Heart left ventricle (tissue), 16 donors: ENCODE results near the gene ART3. TPM values are rescaled to one million over a fixed set of nuclear protein-coding genes. Genes with fewer than 3 reads are reported as not detected.
A peak's percentile ranks its signal among the peaks of the same experiment; 100 is the strongest.

Source experiments
- ATAC-seq, 4 donors: fragments of 200-7000 bp; cut with Tn5 transposase; one replicate each; pipeline ENCODE4 v1.9.1; 2020 to 2022; ENCODE audit warnings: moderate library complexity in 4 of 4, mild to moderate bottlenecking in 3 of 4, moderate number of reproducible peaks in 1 of 4
- DNase-seq, 5 donors: peaks; one replicate each; pipeline ENCODE4 v3.0.0-alpha.2; 2020
- H3K27ac ChIP-seq, 12 donors: fragments of 200-600 bp; sonication (generic) in 4 of 12; one replicate each; pipeline versions ENCODE4 v1.5.0 to v1.8.0; 2016 to 2022; ENCODE audit warnings: mild to moderate bottlenecking in 2 of 12
- H3K27me3 ChIP-seq, 9 donors: fragments of 200-600 bp; sonication (generic) in 2 of 9; one replicate each; pipeline versions ENCODE4 v1.5.1 to v1.8.0; 2016 to 2022; ENCODE audit warnings: mild to moderate bottlenecking in 3 of 9
- H3K36me3 ChIP-seq, 9 donors: fragments of 200-600 bp; sonication (generic) in 2 of 9; one replicate each; pipeline versions ENCODE4 v1.5.0 to v1.8.0; 2018 to 2022; ENCODE audit warnings: mild to moderate bottlenecking in 2 of 9
- H3K4me1 ChIP-seq, 12 donors: fragments of 200-600 bp; sonication (generic) in 4 of 12; one replicate each; pipeline versions ENCODE4 v1.5.0 to v1.8.0; 2016 to 2022; ENCODE audit warnings: mild to moderate bottlenecking in 3 of 12
- H3K4me3 ChIP-seq, 12 donors: fragments of 200-600 bp; sonication (generic) in 4 of 12; one replicate each; pipeline versions ENCODE4 v1.5.0 to v1.8.0; 2017 to 2022; ENCODE audit warnings: mild to moderate bottlenecking in 9 of 12, moderate library complexity in 4 of 12
- H3K9me3 ChIP-seq, 12 donors: fragments of 200-600 bp; sonication (generic) in 4 of 12; one replicate each; pipeline versions ENCODE4 v1.5.0 to v1.8.0; 2016 to 2022; ENCODE audit warnings: mild to moderate bottlenecking in 1 of 12
- CTCF ChIP-seq, 12 donors: fragments of 200-600 bp; sonication (generic) in 4 of 12; IDR thresholded peaks; one replicate each; pipeline versions ENCODE4 v1.5.0 to v1.8.0; 2018 to 2022; ENCODE audit warnings: antibody characterized with exemption in 12 of 12, mild to moderate bottlenecking in 5 of 12
- POLR2A ChIP-seq, 2 donors: fragments of 450-650 bp; IDR thresholded peaks; one replicate each; pipeline ENCODE4 v1.6.1; 2017; ENCODE audit warnings: antibody characterized with exemption in 2 of 2, mild to moderate bottlenecking in 2 of 2, moderate library complexity in 2 of 2
- WGBS, 4 donors: extraction: QIAGEN DNeasy Blood & Tissue Kit in 2 of 4; methylation state at CpG; one replicate each; pipeline versions ENCODE4 v1.1.5 to v1.1.7; 2013 to 2018; 5-methylcytosine and 5-hydroxymethylcytosine counted together
- intact Hi-C, 10 donors: fragments of 100-400 bp; cut with DNase I; formaldehyde crosslinking; loops; one replicate each; pipeline versions ENCODE4 v1.11.1 to v1.14.2; 2022
- polyA plus RNA-seq, 2 donors: library from polyadenylated mRNA; stranded (reverse); fragments of 200-250 nt; gene quantifications; one replicate each; pipeline ENCODE4 v1.2.3, GENCODE V29; 2013
- total RNA-seq, 9 donors: library from RNA; depleted of rRNA in 2 of 9; stranded (reverse); fragments of >200 nt in 2 of 9; fragmentation: NEBNext Ultra II Directional in 3 of 9; extraction: Animal tissue kit (Norgen Biotek cat#: 25700) in 3 of 9; gene quantifications; one replicate each; pipeline versions ENCODE4 v1.1.0 to v1.2.4, GENCODE V29; 2016 to 2023
- donor health status: ischemic (EF 13 %, LVEDD 7.1; RV severe dilation, severe dysfunction).
- donor health status: healthy with polysubstance abuse.
- donor health status: DM: no; HTN: yes; CAD: no.
- donor health status: DM: no; HTN: no; CAD: no.
- donor health status: ischemic (EF 25% LVEDD 6.9; RV normal size, moderate dysfunction).
- donor health status: ischemic (EF 25% LVEDD 5.7; RV mildly dilated, moderate dysfunction).
- donor health status: healthy.
- donor health status: DM: yes; HTN: yes; CAD: no.
- donor health status: ischemic (EF 35%, LVEDD 5.7; RV mildly dilated, moderate dysfunction).
- donor health status: nonischemic (EF 11% LVEDD 7.7; RV severe dilation, severe dysfunction).
- donor health status: DM: yes; HTN: yes; CAD: no.
- donor health status: PGD.
- donor health status: ischemic (EF 29% LVEDD 5.4; RV normal size, mild dysfunction).
- donor health status: nonischemic (EF 23%, LVEDD 6.1; RV moderate dilation, normal function).

The ART3 gene
- total and polyA plus RNA-seq, 11 donors = 38.8 to 230 (median 73.4) TPM

- 35 to 50% (median 43%) methylated on average over 4 of the region's 4 CpGs for WGBS, 4 donors
- Histone ChIP-seq H3K36me3 (no peaks in the 10 kb centered on the region), H3K27ac (peak overlapping the region in 11 of 12 donors; percentile 10 to 76 (median 53)), H3K4me1 (peaks cover 0 to 37% (median 7%) of the 10 kb centered on the region in 12 donors), H3K4me3 (peak overlapping the region in 9 of 12 donors; percentile 0 to 50 (median 30)), H3K27me3 (no peaks in the 10 kb centered on the region), H3K9me3 (no peaks in the 10 kb centered on the region)
- ATAC-seq = no peak
- intact Hi-C loops = loop anchor here in 1 of 10 donors (10.0 kb wide), 1 partner anchor 160 kb away; no protein-coding TSS in a partner anchor
- TF ChIP-seq POLR2A (IDR thresholded peaks at IDR 0.05) = no peak
- no peak for TF ChIP-seq CTCF (IDR thresholded peaks at IDR 0.05)
- no peak for DNase-seq
Measured at GRCh38 chr4:76074993-76075600, 588 bp downstream of the ART3 start.

GRCh38 chr4:76078033-76078613 lies 3.6 kb downstream of the ART3 start:
- TF ChIP-seq POLR2A (IDR thresholded peaks at IDR 0.05) (no peak), CTCF (IDR thresholded peaks at IDR 0.05) (no peak)
- peaks cover 0 to 30% (median 5%) of the 10 kb centered on the region in 12 donors for H3K4me1 ChIP-seq
- WGBS, 4 donors = 28 to 38% (median 35%) methylated on average over 4 of the region's 4 CpGs
- H3K27me3 ChIP-seq = no peaks in the 10 kb centered on the region
- intact Hi-C loops = loop anchor here in 1 of 10 donors (10.0 kb wide), 1 partner anchor 163 kb away; no protein-coding TSS in a partner anchor
- DNase-seq (no peak), ATAC-seq (peak; percentile 35 to 55 (median 44))
- H3K4me3 ChIP-seq = peak overlapping the region in 3 of 12 donors; percentile 4 to 50 (median 24)
- H3K27ac ChIP-seq = peak overlapping the region in 11 of 12 donors; percentile 9 to 63 (median 53)
- no peaks in the 10 kb centered on the region for H3K36me3 ChIP-seq
- H3K9me3 ChIP-seq = no peaks in the 10 kb centered on the region

- Histone ChIP-seq H3K9me3 (no peaks in the 10 kb centered on the region), H3K4me3 (no peak overlapping the region), H3K27me3 (no peaks in the 10 kb centered on the region), H3K36me3 (no peaks in the 10 kb centered on the region), H3K4me1 (peaks cover 0 to 28% (median 7%) of the 10 kb centered on the region in 12 donors), H3K27ac (peak overlapping the region in 3 of 12 donors; percentile 16 to 45 (median 24))
- no peak for TF ChIP-seq POLR2A (IDR thresholded peaks at IDR 0.05)
- no peak for TF ChIP-seq CTCF (IDR thresholded peaks at IDR 0.05)
- no peak for ATAC-seq
- intact Hi-C loops = no loop called here
- 73 to 80% (median 78%) methylated on average over 3 of the region's 3 CpGs for WGBS, 4 donors
- no peak for DNase-seq
Measured at GRCh38 chr4:76083386-76083988, 9.0 kb downstream of the ART3 start.

GRCh38 chr4:76084542-76084941 lies 10.0 kb downstream of the ART3 start:
- peak in 3 of 4 donors; percentile 51 to 63 (median 62) for ATAC-seq
- H3K36me3 ChIP-seq = no peaks in the 10 kb centered on the region
- no peak for DNase-seq
- H3K27ac ChIP-seq = peak overlapping the region in 7 of 12 donors; percentile 13 to 51 (median 26)
- no peak overlapping the region for H3K4me3 ChIP-seq
- TF ChIP-seq POLR2A (IDR thresholded peaks at IDR 0.05) (no peak), CTCF (IDR thresholded peaks at IDR 0.05) (no peak)
- intact Hi-C loops = no loop called here
- no peaks in the 10 kb centered on the region for H3K9me3 ChIP-seq
- no peaks in the 10 kb centered on the region for H3K27me3 ChIP-seq
- 47 to 64% (median 50%) methylated on average over 1 of the region's 1 CpG for WGBS, 4 donors
- peaks cover 0 to 28% (median 7%) of the 10 kb centered on the region in 12 donors for H3K4me1 ChIP-seq
